ENCODE results near the gene TEAD4. TPM values are rescaled to one million over a fixed set of nuclear protein-coding genes. Genes with fewer than 3 reads are reported as not detected.

Gene TEAD4
- total RNA-seq, 1 experiment from 2014 or later: 47.7 TPM

- Histone ChIP-seq H3K9me2 (ENCODE audit: insufficient read depth) (no peaks in the 10 kb centered on the region), H3K9me3 (ENCODE audit: insufficient read depth, low read depth) (no peaks in the 10 kb centered on the region), H3K79me2 (ENCODE audit: low read depth) (no peaks in the 10 kb centered on the region), H4K20me1 (ENCODE audit: insufficient read depth) (no peaks in the 10 kb centered on the region; the same call in 1 of the 2 replicates), H3K27ac (no peak overlapping the region), H3K4me3 (no peak overlapping the region), H2AFZ (no peak overlapping the region), H3K4me2 (no peak overlapping the region), H3K36me3 (ENCODE audit: low read depth) (no peaks in the 10 kb centered on the region), H3F3A (ENCODE audit: insufficient read depth, low read depth) (peaks cover 8% of the 10 kb centered on the region; the same call in 1 of the 2 replicates), H3K27me3 (ENCODE audit: insufficient read depth, low read depth) (no peaks in the 10 kb centered on the region), H3K4me1 (replicated peaks; ENCODE audit: insufficient read depth) (no peaks in the 10 kb centered on the region)
- intact Hi-C loops (cut with micrococcal nuclease; ENCODE audit: unreplicated experiment): loop anchor here (5.0 kb wide), 1 partner anchor 166 kb away; the partner anchor contains the start of genes FOXM1 and RHNO1
- BruUV-seq (replicated peaks): no TSS peak
- POLR2A ChIA-PET (ENCODE audit: unreplicated experiment): no interaction called here
- DNase-seq: no peak
- no peak for TF ChIP-seq EZH2 (IDR thresholded peaks at IDR 0.05; ENCODE audit: low read depth)
- TF ChIP-seq CTCF (conservative IDR thresholded peaks at IDR 0.05): no peak
- CTCF ChIA-PET: no interaction called here
Observed at GRCh38 chr12:3043406-3043805, 84.2 kb downstream of the TEAD4 start.

- intact Hi-C loops (cut with micrococcal nuclease; ENCODE audit: unreplicated experiment): loop anchor here (5.0 kb wide), 1 partner anchor 167 kb away; the partner anchor contains the start of genes FOXM1 and RHNO1
- Histone ChIP-seq H3K36me3 (ENCODE audit: low read depth) (no peaks in the 10 kb centered on the region), H3F3A (ENCODE audit: insufficient read depth, low read depth) (peaks cover 8% of the 10 kb centered on the region; the same call in 1 of the 2 replicates), H3K4me1 (replicated peaks; ENCODE audit: insufficient read depth) (no peaks in the 10 kb centered on the region), H3K4me2 (no peak overlapping the region), H3K9me3 (ENCODE audit: insufficient read depth, low read depth) (no peaks in the 10 kb centered on the region), H3K9me2 (ENCODE audit: insufficient read depth) (no peaks in the 10 kb centered on the region), H3K27ac (no peak overlapping the region), H2AFZ (no peak overlapping the region), H3K79me2 (ENCODE audit: low read depth) (no peaks in the 10 kb centered on the region), H3K4me3 (no peak overlapping the region), H4K20me1 (ENCODE audit: insufficient read depth) (no peaks in the 10 kb centered on the region; the same call in 1 of the 2 replicates), H3K27me3 (ENCODE audit: insufficient read depth, low read depth) (no peaks in the 10 kb centered on the region)
- no peak for TF ChIP-seq CTCF (conservative IDR thresholded peaks at IDR 0.05)
- TF ChIP-seq EZH2 (IDR thresholded peaks at IDR 0.05; ENCODE audit: low read depth): no peak
- DNase-seq: no peak
- no TSS peak for BruUV-seq (replicated peaks)
- ChIA-PET CTCF (no interaction called here), POLR2A (ENCODE audit: unreplicated experiment) (no interaction called here)
Observed at GRCh38 chr12:3044141-3044630, 85.0 kb downstream of the TEAD4 start.

GRCh38 chr12:3045494-3045893 is 86.3 kb downstream of the TEAD4 start:
- no peaks in the 10 kb centered on the region; the same call in 1 of the 2 replicates for H4K20me1 ChIP-seq (ENCODE audit: insufficient read depth)
- no peak overlapping the region for H3K4me3 ChIP-seq
- no peak for DNase-seq
- H3K9me3 ChIP-seq (ENCODE audit: insufficient read depth, low read depth): no peaks in the 10 kb centered on the region
- H3K27me3 ChIP-seq (ENCODE audit: insufficient read depth, low read depth): 0 out of 2 replicates have a peak, but pooled peaks cover 4% of the 10 kb centered on the region
- H3F3A ChIP-seq (ENCODE audit: insufficient read depth, low read depth): peaks cover 8% of the 10 kb centered on the region; the same call in 1 of the 2 replicates
- CTCF ChIA-PET: interaction anchor here (0.6 kb wide), 1 partner anchor 11 kb away, joined by 8 read pairs; no protein-coding TSS in a partner anchor
- no peaks in the 10 kb centered on the region for H3K9me2 ChIP-seq (ENCODE audit: insufficient read depth)
- no TSS peak for BruUV-seq (replicated peaks)
- TF ChIP-seq EZH2 (IDR thresholded peaks at IDR 0.05; ENCODE audit: low read depth) (no peak), CTCF (conservative IDR thresholded peaks at IDR 0.05) (no peak)
- no peak overlapping the region for H3K4me2 ChIP-seq
- no peak overlapping the region for H3K27ac ChIP-seq
- H3K36me3 ChIP-seq (ENCODE audit: low read depth): no peaks in the 10 kb centered on the region
- no peaks in the 10 kb centered on the region for H3K79me2 ChIP-seq (ENCODE audit: low read depth)
- POLR2A ChIA-PET (ENCODE audit: unreplicated experiment): no interaction called here
- H2AFZ ChIP-seq: no peak overlapping the region
- H3K4me1 ChIP-seq (replicated peaks; ENCODE audit: insufficient read depth): no peaks in the 10 kb centered on the region
- intact Hi-C loops (cut with micrococcal nuclease; ENCODE audit: unreplicated experiment): no loop called here

Measured in PC-9 (cell line).